ENCODE results near the gene GABBR2.

GABBR2 gene

GRCh38 chr9:98333703-98334582 is 374.8 kb downstream of the GABBR2 start:
- Histone ChIP-seq H3K27me3 (replicated peaks; ENCODE audit: insufficient read depth, low read length) (no peaks in the 10 kb centered on the region), H4K20me1 (ENCODE audit: insufficient read depth, low read length) (no peaks in the 10 kb centered on the region), H3K4me2 (ENCODE audit: low read depth, low read length) (no peak overlapping the region), H2AFZ (ENCODE audit: low read length) (no peak overlapping the region), H3K9me3 (replicated peaks; ENCODE audit: insufficient read depth, low read length) (no peaks in the 10 kb centered on the region), H3K27ac (ENCODE audit: low read length) (no peak overlapping the region), H3K79me2 (ENCODE audit: low read length) (no peaks in the 10 kb centered on the region), H3K36me3 (replicated peaks; ENCODE audit: insufficient read depth, low read length) (no peaks in the 10 kb centered on the region), H3K9ac (ENCODE audit: low read length) (no peak overlapping the region), H3F3A (ENCODE audit: insufficient read depth, low read length) (no peaks in the 10 kb centered on the region), H3K4me3 (ENCODE audit: low read length) (no peak overlapping the region), H3K4me1 (ENCODE audit: low read length) (no peaks in the 10 kb centered on the region), H3K9me2 (replicated peaks; ENCODE audit: insufficient read depth, low read length) (no peaks in the 10 kb centered on the region)
- TF ChIP-seq EZH2 (optimal IDR thresholded peaks at IDR 0.05; ENCODE audit: low read depth, low read length) (no peak), EZH2phosphoT487 (IDR thresholded peaks at IDR 0.05; ENCODE audit: low read length) (no peak)
- TF ChIP-seq, protein P1, sequence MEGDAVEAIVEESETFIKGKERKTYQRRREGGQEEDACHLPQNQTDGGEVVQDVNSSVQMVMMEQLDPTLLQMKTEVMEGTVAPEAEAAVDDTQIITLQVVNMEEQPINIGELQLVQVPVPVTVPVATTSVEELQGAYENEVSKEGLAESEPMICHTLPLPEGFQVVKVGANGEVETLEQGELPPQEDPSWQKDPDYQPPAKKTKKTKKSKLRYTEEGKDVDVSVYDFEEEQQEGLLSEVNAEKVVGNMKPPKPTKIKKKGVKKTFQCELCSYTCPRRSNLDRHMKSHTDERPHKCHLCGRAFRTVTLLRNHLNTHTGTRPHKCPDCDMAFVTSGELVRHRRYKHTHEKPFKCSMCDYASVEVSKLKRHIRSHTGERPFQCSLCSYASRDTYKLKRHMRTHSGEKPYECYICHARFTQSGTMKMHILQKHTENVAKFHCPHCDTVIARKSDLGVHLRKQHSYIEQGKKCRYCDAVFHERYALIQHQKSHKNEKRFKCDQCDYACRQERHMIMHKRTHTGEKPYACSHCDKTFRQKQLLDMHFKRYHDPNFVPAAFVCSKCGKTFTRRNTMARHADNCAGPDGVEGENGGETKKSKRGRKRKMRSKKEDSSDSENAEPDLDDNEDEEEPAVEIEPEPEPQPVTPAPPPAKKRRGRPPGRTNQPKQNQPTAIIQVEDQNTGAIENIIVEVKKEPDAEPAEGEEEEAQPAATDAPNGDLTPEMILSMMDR (IDR thresholded peaks at IDR 0.05; ENCODE audit: low read length), result no peak
- no peak for DNase-seq

- no peak overlapping the region for H3K4me2 ChIP-seq (ENCODE audit: low read depth, low read length)
- no peak for DNase-seq
- H3F3A ChIP-seq (ENCODE audit: insufficient read depth, low read length), result no peaks in the 10 kb centered on the region
- H4K20me1 ChIP-seq (ENCODE audit: insufficient read depth, low read length), result no peaks in the 10 kb centered on the region
- no peak for TF ChIP-seq EZH2phosphoT487 (IDR thresholded peaks at IDR 0.05; ENCODE audit: low read length)
- TF ChIP-seq, protein P1 (IDR thresholded peaks at IDR 0.05; ENCODE audit: low read length), result no peak
- no peak for TF ChIP-seq EZH2 (optimal IDR thresholded peaks at IDR 0.05; ENCODE audit: low read depth, low read length)
- no peaks in the 10 kb centered on the region for H3K9me2 ChIP-seq (replicated peaks; ENCODE audit: insufficient read depth, low read length)
- no peaks in the 10 kb centered on the region for H3K36me3 ChIP-seq (replicated peaks; ENCODE audit: insufficient read depth, low read length)
- H3K27me3 ChIP-seq (replicated peaks; ENCODE audit: insufficient read depth, low read length), result no peaks in the 10 kb centered on the region
- no peak overlapping the region for H3K4me3 ChIP-seq (ENCODE audit: low read length)
- no peaks in the 10 kb centered on the region for H3K79me2 ChIP-seq (ENCODE audit: low read length)
- no peaks in the 10 kb centered on the region for H3K4me1 ChIP-seq (ENCODE audit: low read length)
- H3K27ac ChIP-seq (ENCODE audit: low read length), result no peak overlapping the region
- H3K9me3 ChIP-seq (replicated peaks; ENCODE audit: insufficient read depth, low read length), result no peaks in the 10 kb centered on the region
- H3K9ac ChIP-seq (ENCODE audit: low read length), result no peak overlapping the region
- no peak overlapping the region for H2AFZ ChIP-seq (ENCODE audit: low read length)
These were observed 376.3 kb downstream of the GABBR2 start for GRCh38 chr9:98332405-98332831.

GRCh38 chr9:98331536-98332259 is 377.0 kb downstream of the GABBR2 start:
- TF ChIP-seq EZH2 (optimal IDR thresholded peaks at IDR 0.05; ENCODE audit: low read depth, low read length) (no peak), EZH2phosphoT487 (IDR thresholded peaks at IDR 0.05; ENCODE audit: low read length) (no peak)
- TF ChIP-seq, protein P1 (IDR thresholded peaks at IDR 0.05; ENCODE audit: low read length), result no peak
- no peaks in the 10 kb centered on the region for H3K27me3 ChIP-seq (replicated peaks; ENCODE audit: insufficient read depth, low read length)
- no peak overlapping the region for H3K27ac ChIP-seq (ENCODE audit: low read length)
- H3K9ac ChIP-seq (ENCODE audit: low read length), result no peak overlapping the region
- H3K9me3 ChIP-seq (replicated peaks; ENCODE audit: insufficient read depth, low read length), result no peaks in the 10 kb centered on the region
- no peak for DNase-seq
- H3K4me2 ChIP-seq (ENCODE audit: low read depth, low read length), result no peak overlapping the region
- no peaks in the 10 kb centered on the region for H3K36me3 ChIP-seq (replicated peaks; ENCODE audit: insufficient read depth, low read length)
- no peaks in the 10 kb centered on the region for H3K79me2 ChIP-seq (ENCODE audit: low read length)
- H3K9me2 ChIP-seq (replicated peaks; ENCODE audit: insufficient read depth, low read length), result no peaks in the 10 kb centered on the region
- no peaks in the 10 kb centered on the region for H3F3A ChIP-seq (ENCODE audit: insufficient read depth, low read length)
- H3K4me3 ChIP-seq (ENCODE audit: low read length), result no peak overlapping the region
- H2AFZ ChIP-seq (ENCODE audit: low read length), result no peak overlapping the region
- no peaks in the 10 kb centered on the region for H4K20me1 ChIP-seq (ENCODE audit: insufficient read depth, low read length)
- no peaks in the 10 kb centered on the region for H3K4me1 ChIP-seq (ENCODE audit: low read length)

All from MM.1S (cell line).